NT2/D1 (cell line): ENCODE measurements around the gene CELF3.

Experiments used
- YY1 ChIP-seq: IDR thresholded peaks from 2 replicates; pipeline ENCODE4 v1.6.1; 2011; ENCODE audit not compliant: insufficient read length, insufficient read depth
- ZNF274 ChIP-seq: IDR thresholded peaks from 2 replicates; pipeline ENCODE4 v1.6.1; 2011; ENCODE audit warnings: mild to moderate bottlenecking, low read depth, low read length

DNA sequence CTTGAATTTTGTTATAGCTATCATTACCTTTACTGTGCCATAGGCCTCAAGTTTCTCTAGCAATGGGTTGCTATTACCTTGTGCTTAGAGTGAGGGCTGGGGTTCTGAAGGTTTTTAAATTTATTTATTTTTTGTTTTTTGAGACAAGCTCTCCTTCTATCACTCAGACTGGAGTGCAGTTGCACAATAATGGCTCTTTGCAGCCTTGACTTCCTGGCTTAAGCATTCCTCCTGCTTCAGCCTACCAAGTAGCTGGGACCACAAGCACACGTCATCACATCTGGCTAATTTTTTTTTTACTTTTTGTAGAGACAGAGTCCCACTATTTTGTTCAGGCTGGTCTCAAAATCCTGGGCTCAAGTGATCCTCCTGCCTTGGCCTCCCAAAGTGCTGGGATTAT is 63.2 kb downstream of the CELF3 start:
- no peak for TF ChIP-seq YY1
- no peak for TF ChIP-seq ZNF274
